HG03342 (cell line): ENCODE measurements around the gene WDR70.
"Not testable (repeated sequence)": the region's sequence is repeated elsewhere in the genome, so short reads cannot be mapped to it uniquely, and the experiment has no call there.

Source experiments
- ATAC-seq: cut with Tn5 transposase; IDR thresholded peaks from one replicate; pipeline ENCODE4 v1.9.1; 2021; ENCODE audit warnings: mild to moderate bottlenecking, moderate library complexity; ENCODE audit not compliant: unreplicated experiment

WDR70 gene

DNA sequence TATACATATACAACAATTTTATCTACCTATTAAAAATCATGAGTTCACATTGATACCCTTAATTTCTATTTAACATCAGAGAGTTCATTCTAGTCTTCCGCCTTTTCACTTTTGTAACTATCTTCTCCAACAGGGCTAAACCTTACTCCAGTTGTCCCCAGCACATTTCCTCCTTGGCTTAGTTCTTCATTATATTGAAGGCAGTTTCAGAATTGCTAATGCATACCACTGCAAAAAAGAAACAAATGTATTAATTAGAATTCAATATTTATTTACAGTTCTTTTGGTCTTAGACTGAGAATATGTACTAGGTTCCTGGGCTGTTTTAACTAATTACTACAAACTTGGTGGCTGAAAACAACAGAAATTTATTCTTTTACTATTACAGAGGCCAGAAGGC is 132.5 kb downstream of the WDR70 start:
- ATAC-seq, result no peak

DNA sequence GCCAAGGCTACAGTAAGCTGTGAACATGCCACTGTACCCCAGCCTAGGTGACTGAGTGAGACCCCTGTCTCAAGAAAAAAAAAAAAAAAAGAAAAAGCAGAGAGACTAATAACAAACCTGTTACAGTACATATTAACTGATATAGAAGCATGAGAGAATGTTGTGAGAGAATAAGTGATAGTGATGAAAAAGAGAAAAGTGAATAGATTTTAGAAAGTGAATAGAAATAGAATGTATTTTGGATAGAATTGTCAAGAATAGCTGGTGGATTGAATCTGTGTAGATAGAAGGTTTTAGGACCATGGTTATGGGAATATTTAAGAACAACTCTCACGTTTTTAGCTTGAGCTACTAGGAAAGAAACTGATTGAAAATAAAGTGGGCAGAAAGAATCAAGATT is 135.8 kb downstream of the WDR70 start:
- no peak for ATAC-seq

DNA sequence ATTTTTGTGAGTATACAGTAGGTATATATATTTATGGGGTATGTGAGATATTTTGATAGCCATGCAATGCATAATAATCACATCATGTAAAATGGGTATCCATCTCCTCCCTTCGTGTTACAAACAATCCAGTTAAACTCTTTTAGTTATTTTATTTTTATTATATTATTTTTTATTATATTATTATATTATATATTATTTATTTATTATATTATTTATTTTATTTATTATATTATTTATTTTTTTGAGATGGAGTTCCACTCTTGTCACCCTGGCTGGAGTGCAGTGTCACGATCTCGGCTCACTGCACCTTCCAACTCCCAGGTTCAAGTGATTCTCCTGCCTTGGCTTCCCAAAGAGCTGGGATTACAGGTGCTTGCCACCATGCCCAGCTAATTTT is 138.6 kb downstream of the WDR70 start:
- ATAC-seq, result no peak

DNA sequence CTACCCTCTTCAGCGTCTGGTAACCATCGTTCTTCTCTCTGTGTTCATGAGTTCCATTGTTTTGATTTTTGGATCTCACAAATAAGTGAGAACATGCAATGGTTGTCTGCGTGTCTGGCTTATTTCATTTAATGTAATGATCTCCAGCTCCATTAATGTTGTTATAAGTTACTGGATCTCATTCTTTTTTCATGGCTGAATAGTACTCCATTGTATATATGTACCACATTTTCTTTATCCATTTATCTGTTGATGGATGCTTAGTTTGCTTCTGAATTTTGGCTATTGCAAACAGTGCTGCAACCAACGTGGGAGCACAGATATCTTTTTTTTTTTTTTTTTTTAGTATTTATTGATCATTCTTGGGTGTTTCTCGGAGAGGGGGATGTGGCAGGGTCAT is 139.2 kb downstream of the WDR70 start:
- ATAC-seq, result not testable (repeated sequence)

DNA sequence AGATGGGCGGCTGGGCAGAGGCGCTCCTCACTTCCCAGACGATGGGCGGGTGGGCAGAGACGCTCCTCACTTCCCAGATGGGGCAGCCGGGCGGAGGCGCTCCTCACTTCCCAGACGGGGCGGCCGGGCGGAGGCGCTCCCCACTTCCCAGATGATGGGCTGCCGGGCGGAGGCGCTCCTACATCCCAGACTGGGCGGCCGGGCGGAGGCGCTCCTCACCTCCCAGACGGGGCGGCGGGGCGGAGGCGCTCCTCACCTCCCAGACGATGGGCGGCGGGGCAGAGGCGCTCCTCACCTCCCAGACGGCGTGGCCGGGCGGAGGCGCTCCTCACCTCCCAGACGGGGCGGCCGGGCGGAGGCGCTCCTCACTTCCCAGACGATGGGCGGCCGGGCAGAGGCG is 140.2 kb downstream of the WDR70 start:
- ATAC-seq, result no peak

DNA sequence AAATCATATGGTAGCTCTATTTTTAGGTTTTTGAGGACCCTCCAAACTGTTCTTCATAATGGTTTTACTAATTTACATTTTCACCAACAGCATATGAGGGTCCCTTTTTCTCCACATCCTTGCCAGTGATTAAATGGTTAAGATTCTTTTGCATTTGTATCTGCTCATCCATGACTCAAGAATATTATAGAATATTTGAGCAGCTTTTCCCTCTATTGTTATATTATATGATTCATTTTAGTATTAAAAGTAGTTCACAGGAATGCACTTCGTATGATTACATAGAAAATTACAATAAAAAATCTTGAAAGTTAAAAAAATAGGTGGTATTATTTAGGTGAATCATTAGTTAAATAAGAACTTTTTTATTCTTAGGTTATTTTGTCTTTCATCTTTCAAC is 140.7 kb downstream of the WDR70 start:
- no peak for ATAC-seq

DNA sequence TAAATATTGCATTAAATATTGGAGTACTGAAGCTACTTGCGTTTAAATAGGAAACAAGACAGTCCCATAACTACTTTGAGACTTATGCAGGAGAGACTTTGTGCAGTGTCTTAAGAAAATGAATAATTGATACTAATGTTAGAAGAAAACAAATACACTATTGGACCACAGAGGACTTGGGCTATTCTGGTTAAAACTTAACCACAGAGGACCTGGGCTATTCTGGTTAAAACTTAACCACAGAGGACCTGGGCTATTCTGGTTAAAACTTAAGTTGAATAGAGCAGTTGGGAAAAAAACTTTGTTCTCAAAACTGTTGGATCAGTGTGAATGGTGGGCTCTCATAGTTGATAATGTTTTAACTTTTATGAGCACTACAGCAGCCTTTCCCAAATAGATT is 141.7 kb downstream of the WDR70 start:
- no peak for ATAC-seq

DNA sequence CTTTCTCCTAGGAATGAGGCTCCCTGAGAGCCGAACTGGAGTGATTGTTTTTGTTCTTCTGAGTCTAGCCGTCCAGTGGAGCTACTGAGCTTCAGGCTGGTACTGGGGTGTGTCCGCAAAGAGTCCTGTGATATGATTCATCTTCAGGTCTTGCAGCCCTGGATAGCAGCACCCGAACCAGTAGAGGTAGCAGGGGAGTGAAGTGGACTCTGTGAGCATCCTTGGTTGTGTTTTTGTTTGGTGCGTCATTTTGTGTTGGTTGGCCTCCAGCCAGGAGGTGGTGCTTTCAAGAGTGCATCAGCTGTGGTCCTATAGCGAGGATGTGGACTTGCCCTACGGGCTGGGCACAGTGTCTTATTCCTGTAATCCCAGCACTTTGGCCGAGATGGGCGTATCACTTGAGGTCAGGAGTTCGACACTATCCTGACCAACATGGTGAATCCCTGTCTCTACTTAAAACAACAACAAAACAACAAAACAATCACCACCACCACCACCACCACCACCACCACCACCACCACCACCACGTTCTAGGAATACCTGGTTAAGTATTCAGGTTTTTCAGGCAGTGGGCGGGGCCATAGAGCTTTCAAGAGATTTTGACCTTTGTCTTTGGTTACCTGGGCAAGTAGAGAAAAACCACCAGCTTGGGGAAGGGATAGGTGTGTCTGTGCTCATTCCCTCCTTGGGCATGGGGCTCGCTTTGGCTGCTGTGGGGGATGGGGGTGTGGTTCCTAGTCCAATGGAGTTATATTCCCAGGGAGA is 154.0 kb downstream of the WDR70 start:
- ATAC-seq, result no peak

DNA sequence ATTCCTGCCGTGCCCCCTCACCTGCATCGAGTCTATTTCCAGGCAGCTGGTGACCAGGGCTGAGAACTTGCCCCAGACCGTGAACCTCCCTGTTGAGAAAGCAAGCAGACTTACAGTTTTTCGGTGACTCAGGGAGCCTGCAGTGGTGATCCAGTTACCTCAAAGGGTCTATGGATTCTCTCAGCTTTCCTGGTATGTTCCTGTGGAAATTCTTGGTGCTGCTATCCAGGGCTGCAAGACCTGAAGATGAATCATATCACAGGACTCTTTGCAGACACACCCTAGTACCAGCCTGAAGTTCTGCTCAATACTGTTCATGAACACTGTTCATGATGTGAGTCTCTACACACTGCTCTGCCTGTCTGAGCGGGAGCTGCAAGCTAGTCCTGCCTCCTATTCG is 154.7 kb downstream of the WDR70 start:
- ATAC-seq, result no peak

DNA sequence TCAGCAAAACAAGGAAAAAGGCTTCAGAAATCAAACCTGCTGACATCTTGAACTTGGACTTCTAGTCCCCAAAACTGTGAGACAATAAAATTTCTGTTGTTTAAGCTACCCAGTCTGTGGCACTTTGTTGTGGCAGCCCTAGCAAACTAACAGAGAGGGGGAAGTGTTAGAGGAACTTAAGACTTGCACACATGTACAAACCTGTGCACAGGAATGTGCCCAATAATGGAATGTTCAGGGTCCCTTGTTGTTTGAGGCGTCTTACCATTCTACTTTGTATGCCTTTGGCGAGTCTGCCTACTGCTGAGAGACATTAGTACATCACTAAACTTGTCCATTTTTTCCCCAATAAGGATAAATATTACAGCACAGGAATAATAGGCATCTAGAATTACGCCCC is 160.3 kb downstream of the WDR70 start:
- ATAC-seq, result no peak

DNA sequence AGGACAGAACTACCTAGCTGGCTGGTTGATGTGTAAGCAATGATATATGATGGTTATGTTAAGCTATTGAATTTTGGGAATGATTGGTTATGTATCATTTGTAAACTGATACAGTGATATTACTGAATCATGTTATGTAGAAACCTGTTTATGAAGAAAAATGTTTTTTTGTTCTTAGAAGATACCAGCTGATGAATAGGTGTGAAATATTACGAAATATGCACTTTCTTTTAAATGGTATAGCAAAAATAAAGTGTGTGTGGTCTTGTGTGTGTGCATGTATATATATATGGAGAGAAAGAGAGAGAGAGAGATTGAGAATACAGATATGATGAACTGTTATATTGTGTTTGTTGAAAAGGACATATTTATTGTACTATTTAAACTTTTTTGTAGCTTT is 164.1 kb downstream of the WDR70 start:
- ATAC-seq, result no peak

DNA sequence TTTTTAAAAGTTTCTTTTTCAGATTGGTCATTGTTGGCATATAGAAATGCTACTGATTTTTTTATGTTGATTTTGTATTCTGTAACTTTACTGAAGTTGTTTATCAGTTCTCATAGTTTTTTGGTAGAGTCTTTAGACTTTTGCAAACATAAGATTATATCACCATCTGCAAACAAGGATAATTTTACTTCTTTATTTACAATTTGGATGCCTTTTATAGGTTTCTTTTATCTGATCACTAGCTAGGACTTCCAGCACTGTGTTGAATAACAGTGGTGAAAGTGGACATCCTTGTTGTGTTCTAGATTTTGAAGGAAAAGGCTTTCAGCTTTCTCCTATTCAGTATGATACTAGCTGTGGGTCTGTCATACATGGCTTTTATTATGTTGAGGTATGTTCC is 170.3 kb downstream of the WDR70 start:
- ATAC-seq, result no peak

DNA sequence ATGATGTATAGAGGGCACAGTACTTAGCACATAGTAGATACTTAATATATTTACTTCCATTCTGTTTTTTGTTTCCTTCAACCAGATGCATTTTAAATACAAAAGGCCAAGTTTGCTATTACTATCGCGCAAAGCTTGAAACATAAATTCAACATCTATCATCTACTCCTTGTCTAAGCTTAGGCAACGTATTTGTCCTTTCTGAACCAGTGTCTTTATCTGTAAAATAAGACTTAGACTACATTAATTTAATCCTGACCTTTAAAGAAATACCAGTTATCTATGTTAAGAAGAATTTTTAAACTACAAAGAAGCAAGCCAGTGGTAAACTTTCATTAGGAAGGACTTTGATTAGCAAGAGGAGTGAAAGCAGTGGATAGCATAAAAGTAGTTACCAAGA is 173.0 kb downstream of the WDR70 start:
- no peak for ATAC-seq

DNA sequence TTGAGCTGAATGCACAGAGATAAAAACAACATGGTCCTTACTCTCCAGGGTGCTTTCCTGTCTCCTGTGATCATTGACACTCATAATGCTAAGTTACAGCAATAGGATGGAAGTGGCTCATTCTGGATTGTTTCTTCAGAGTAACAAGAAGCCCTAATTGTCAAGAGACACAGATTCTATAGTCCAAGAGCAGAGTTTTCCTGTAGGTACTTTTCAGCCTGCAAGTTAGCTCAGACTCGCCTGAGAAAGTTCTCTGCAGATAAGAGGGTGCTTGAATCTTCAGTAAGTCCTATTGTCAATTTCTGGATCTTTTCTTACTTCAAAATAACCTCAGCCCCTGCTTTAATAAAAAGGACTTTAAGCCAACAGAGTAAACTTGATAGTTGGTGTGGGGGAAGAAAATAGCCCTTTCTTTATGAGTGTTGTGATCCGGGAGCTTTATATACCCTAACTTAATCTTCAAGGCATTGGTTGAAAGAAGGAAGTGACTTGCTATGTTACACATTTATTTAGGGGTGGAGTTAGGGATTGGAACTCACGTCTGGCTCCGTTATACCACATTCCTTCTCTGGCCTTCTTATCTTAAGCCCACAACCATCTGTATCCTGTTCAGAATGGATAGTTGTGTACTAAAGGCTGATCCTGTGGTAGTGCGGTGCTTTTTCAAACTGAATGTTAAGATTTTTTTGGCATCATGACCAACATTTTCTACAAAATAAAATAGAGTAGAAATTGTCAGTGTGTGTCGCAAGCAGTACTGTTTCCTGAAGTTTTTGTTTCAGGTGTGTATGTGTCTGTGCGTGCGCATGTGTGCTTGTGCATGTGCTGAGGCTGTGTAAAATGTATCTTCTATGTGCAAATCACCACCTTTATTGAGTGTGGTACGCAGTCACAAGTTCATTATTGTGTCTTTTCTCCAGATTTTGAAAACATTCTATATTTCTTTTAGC is 173.9 kb downstream of the WDR70 start:
- ATAC-seq, result no peak

DNA sequence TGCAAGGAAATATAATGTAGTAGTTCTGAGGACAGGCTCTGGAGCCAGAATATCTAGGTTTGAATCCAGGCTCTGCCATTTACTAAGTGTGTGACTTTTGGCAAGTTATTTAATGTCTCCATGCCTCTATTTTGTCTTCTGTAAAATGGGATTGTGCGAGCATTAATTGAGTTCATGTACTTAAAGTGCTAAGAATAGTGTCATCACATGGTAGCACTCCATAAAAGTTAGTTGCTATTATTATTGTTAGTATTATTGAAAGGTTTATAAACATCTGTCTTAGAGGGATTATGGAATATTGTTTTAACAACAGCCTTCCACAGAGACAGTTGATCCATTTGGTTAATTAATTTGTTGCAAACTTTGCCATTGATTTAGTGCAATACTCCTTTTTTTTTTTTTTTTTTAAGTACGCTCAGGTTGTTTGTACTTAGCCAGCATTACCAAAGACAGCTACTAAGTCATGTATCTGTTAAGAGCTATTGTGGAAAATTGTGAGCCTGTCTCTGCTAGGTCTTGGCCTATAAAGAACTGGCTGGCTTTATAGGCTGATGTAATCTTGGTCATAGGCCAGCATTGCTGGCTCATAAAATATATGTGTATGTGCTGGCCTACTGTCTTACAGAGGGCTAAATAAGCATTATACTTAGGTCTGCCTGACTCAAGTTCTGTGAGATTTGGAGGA is 174.7 kb downstream of the WDR70 start:
- ATAC-seq, result no peak

DNA sequence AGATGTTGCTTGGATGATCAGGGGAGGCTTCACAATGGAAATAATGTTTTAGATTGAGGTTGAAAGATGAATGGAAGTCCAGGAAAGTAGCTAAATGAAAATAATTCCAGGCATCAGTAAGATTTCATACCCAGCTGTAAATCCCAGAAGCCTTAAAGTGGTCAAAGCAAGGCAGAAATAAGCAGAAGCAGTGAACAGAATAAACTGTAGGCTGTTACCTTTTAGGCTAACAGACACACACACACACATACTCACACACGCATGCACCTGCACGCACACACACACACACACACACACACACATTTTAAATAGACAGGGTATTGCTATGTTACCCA is 175.3 kb downstream of the WDR70 start:
- ATAC-seq, result no peak

DNA sequence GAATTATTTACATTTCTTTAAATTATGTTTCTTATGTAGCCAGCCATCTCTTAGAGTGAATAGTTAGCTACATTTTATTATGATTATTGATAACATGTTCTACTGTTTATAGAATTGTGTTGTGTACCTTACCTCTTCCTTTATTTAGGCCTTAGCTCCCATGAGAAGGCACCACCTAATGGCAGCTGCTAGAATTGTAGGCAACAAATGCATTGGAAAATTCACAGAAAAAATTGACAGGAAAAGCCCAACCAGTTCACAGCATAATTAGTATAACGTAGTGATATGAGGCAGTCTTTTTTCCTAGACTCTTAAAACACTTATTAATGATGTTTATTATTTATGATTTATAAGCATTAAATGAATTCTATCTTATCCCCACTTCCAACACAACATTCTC is 175.8 kb downstream of the WDR70 start:
- ATAC-seq, result no peak

DNA sequence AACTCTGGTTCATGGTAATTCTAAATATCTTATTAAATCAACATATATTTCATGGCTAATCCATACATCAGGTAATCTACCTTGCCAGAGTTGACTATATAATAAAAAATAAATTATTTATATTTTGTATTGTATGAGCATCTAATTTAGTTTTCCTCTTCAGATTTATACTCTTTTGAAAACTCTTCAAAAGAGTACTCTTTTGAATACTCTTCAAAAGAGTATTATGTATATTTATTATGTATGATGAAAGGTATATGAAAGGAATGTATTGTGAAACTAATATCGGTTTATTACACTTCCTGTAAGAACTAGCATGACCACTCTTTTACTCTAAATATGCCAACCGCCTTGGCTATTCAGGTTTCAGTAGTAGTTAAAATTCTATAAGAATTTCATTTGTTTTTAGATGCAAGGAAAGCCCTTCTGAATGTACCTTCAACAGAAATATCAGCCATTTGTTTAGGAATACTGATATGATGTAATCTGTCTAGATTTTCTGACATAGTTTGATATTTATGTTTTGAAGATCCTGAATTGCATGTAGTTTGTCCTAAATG is 178.7 kb downstream of the WDR70 start:
- ATAC-seq, result no peak

DNA sequence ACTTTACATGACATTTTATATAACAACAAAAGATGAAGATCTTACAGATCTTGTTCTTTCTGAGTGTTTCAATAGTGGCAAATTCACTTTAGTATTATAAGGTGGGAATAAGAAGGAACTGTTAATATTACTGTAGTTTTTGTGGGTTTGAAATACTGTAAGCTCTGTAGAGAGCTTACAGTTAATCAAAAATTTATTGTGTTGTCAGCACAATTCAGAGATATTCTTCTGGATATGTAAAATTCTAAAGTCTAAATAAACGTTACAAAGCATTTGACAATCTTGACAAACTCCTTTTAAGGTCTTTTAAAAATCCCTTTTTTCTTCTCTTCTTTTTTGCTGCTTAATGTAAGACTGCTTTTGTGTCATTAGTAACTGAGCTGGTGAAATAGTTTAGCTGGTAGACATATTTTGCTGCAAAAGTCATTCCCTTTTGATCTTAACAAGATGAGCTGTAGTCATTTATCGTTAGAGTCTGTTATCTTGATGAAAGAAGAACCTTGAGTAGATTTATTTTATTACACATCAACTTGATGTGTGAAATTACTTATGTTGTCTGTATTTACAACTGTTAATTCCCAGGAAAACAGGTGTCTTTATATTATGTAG is 186.0 kb downstream of the WDR70 start:
- no peak for ATAC-seq

DNA sequence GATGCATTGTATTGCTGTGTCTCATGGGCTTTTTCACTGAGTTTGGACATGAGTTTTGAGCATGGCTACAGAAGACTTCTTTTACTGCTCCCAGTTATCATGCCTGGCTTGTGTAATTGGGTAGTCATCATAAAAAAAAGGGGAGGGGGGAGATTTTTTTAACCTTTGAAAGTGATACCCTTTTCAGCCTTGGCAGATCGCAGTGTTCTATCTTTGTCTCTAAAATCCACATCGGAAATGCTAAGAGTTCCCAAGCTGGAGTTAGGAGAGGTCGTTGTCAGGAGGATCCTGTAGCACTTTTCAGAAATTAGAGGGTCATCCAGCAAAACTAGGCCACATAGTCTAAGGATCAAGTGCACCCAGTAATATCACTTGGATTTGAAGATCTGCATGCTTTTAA is 188.4 kb downstream of the WDR70 start:
- ATAC-seq, result no peak
